NCI-H1694 (cell line): ENCODE data around the gene FAM53B.
"Not testable (repeated sequence)": the region's sequence is repeated elsewhere in the genome, so short reads cannot be mapped to it uniquely, and the experiment has no call there.

ENCODE experiments used
- DNase-seq: peaks from one replicate; lab custom pipeline; 2025; lab: John Stamatoyannopoulos, UW

FAM53B gene

DNA sequence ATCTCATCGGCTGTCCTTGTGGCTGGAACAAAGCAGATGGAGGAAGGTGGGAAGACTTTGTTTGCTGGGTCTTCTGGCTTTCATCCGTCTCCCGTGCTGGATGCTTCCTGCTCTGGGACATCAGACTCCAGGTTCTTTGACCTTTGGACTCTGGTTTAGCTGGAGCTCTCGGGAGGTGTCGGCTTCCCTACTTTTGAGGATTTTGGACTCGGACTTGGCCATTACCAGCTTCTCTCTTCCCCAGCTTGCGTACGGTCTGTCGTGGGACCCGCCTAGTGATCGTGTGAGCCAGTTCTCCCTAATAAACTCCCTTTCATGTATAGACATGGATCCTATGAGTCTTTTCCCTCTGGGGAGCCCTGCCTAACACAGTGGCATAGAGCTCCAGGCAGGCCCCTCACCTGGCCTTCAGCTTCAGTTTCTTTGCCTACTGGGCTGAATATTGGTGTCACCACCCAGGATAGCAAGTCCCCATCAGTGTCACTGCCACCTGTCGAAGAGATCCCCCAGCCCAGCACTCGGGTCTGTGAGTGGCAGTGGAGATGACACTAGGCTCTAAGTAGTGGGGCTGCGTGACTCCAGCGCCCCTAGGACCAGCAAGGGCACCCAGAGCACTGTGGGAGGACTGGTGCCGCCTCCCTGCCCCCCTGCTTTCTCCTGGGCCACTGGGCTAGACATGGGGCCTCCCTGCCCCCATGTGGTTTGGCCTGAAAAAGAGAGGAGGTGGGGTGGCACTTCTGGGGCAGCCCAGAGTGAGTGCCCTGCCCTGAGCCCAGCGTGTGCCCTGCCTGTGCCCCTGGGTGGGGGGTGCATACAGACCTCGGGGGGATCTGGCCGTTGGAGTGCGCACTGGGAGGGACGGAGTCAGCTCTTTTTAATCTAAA, 147.0 kb downstream of the FAM53B start:
- DNase-seq = no peak

DNA sequence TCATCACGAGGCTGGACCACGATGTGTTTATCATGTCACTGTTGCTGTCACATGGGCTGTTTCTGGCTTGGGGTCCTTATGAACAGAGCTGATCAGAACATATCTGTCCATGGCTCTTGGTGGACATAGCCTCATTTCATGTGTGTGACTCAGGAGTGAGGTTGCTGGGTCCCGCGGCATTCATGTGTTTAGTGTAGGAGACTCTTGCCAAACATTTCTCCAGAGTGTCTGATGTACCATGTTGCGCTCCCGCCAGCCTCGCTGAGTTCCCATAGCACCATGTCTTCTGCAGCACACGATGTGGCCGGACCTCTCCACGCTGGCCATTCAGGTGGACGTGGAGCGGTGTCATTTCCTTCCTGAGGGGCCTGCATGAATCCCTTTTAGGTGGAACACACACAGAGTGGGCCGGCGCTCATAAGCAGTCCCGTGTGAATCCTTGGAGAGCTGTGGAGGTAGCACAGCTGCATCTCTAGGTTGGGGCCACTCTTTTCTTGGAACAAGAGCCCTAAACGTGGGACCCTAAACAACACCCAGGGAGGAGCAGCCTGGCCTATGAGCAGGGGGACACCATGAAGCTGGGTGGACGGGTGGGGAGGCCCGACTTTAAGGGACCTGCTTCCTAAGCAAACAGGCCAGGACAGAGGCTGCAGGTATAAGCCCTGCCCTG, 147.9 kb downstream of the FAM53B start:
- no peak for DNase-seq

DNA sequence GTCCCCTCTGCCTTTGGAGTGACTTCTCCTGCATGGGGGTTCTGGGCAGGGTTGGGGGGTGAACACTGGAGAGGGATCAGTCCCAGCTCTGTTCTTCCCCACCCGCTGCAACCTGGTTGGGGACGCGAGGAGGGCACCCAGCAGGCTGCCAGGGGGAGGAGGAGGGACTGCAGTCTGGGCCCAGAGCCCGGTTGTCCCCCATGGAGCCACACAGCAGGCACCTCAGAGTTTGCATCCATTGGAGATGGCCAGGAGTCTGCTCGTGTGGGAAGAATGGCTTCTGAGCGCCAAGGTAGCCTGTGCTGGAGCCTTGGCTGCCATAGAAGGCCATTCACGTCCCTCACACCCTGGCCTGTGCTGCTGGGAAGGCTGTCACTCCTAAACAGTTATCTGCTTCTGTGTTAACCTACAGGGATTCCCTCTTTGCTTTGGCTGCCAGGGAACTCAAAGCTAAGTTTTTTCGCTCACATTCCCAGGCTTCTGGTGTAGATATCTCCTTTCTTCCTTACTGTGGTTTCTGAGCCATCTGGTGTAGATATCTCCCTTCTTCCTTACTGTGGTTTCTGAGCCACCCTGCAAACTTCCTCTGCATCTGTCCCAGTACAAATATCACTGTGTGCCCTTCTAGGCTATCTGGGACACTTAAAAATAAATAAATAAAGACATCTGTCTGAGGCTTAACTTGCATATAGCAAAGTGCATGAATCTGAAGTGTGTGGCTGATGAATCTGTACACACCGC, 148.9 kb downstream of the FAM53B start:
- no peak for DNase-seq

DNA sequence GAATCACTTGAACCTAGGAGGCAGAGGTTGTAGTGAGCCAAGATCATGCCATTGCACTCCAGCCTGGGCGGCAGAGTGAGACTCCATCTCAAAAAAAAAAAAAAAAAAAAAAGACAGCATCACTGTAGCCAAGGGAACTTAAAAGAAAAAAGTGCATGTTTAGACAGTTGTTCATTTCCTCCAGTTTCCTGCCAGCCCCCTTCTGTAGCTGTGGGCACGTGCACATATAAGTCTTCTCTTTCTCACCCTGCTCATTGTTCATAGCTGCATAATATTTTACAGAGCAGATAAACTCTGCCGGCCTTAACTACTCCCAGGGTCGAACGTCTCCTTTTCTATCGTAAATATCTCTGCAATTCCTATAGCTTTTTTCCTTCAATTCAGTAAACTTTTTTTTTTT, 149.9 kb downstream of the FAM53B start:
- no peak for DNase-seq

DNA sequence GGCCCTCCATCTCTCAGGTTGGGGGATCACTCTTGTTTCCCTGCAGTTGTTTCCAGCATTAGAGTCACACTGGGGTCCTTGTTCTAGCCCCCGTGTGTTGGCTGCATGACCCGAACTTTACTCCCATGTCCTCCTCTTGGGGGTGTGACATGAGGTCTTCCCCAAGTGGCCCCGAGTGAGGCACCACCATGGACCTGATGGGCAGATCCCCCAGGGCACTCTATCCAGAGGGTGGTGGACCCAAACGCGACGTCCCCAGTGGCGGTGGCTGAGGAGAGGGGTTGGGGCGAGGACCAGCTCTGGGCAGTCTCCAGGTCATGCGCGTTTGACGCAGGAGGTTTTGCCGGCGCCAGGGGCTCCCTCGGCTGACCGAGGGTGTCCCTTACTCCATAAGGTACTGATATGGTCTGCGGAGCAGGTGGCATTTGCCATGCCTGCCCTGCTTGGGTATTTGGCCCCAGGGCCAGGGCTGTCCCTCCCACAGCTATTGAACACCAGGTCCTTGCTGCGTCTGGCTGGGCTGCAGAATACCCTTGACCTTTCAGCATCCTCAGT, 150.7 kb downstream of the FAM53B start:
- no peak for DNase-seq

DNA sequence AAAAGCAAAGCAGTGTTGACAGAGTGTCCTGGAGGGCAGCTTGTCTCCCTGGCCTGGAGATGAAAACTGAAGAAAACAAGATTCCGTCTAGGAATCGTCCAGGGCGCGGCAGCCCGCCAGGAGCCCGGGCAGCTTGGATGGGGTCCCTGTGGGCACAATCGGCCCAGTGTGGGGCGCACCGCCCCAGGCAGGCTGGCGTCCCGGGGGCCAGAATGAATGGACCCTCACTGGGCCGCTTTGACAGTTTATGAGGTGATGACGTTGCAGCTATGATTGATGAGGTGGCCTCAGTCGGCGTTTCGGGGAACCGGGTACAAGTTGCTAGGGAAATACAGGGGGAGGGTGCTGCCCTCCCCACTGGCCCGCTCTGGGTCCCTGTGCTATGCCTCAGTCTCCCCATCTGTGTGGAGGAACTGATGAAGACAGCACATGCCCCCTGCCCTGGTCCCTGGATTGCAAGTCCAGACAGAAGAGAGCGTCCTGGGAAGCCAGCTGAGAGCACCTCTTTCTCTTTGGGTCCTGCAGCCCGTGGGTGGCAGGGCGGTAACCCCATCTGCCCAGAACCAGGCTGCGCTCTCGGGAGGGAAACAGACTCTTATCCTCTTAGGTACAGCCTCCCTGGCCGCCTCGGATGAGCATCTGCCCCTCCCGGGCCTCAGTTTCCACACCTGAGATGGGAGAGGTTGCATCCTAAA, 151.3 kb downstream of the FAM53B start:
- no peak for DNase-seq

DNA sequence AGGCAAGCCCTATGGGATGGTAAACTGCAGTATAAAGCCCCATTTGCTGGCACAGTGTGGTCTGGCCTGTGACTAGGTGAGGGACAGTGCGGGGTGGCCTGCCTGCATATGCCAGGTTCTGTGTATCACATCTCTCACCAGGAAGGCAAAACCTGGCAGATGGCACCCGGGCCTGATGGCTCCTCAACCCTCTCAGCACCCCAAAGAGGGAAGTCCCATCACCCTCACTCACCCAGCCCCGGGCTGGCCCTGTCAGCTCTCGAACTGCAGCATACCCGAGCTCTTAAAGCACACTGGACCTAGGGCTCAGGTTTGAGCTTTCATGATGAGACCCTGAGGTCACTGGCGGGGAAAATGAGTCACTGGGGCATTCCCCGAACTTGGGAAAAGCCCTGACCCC, 152.1 kb downstream of the FAM53B start:
- no peak for DNase-seq

DNA sequence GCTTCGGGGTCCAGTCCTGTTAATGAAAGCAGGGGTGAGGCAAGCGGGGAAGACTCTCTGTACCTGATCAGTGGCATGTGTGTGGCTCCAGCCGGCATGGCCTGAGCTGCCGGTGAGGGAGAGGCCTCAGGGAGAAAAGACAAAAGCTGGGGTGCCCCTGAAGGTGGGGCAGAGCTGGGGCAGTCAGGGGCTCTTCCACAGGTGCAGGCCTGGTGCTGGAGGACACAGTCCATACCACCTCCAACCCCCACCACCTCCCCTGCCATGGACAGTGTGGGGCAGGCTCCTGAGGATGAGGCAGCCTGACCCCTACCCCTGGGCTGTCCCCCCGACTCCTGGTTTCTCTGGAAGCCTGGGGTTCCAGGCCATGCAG, 153.1 kb downstream of the FAM53B start:
- DNase-seq = no peak

DNA sequence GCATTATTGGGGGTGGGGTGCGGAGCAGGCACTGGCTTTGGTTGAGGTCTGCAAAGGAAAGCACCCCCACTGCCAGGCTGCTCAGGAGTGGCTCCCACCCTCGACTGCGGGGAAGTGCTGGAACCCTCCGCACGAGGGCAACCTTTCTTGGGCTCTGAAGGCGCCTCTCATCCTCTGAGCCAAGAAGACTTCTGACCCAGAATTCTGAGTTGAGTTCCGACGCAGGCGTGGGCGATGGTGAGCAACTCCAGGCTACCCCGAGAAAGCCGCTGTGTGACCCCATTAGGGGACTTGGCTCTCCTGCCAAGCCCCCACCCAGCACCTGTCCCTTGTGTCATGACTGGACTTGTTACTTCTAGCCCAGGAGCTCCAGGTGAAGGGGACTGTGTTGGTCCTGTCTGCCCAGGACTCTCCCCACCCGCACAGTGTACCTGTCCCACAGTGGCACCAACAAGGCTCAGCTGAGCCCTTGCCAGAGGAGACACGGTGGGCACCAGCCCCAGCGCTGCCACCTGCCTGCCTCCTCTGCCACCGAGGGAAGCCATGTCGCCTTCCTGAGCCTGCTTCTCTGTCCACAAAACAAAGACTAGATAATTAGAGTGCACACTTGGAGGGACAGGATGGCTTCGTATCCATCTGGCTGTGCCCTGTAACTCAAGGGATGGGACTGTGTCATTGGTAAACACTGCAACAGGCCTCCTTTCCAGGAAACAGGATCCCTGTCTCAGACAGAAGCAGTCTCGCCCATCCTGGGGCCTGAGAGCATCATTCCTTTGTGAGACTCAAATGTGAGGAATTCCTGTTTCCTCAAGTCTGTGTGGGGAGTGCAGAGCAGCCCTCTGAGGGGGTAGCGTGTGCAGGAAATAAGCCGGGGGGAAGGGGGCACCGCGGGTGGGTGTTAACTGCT, 153.7 kb downstream of the FAM53B start:
- no peak for DNase-seq

DNA sequence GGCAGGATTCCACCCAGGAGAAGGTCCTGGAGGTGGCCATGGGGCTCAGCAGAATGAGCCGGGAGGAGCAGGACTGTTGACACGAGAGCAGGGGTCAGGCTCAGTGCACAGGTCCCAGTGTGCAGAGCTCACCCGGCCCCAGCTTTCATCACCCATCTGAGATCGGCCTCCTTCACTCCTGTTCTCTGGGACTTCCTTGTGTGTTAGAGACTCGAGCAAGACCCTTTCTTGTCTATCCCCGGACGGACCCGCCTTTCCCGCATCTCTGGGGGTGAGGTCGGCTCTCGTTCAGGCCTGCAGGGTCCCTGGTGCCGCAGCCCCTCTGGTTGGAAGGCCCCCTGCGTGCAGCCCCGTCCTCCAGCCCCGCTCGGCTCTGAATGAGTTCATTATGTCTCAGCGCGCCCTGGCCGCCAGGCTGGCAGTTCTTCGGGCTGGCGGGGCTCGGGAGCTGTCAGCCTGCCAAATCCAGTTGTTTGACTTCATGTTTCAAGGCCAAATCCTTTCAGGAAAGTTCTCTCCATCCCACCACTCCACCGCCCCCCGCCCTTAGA, 154.6 kb downstream of the FAM53B start:
- DNase-seq = no peak

DNA sequence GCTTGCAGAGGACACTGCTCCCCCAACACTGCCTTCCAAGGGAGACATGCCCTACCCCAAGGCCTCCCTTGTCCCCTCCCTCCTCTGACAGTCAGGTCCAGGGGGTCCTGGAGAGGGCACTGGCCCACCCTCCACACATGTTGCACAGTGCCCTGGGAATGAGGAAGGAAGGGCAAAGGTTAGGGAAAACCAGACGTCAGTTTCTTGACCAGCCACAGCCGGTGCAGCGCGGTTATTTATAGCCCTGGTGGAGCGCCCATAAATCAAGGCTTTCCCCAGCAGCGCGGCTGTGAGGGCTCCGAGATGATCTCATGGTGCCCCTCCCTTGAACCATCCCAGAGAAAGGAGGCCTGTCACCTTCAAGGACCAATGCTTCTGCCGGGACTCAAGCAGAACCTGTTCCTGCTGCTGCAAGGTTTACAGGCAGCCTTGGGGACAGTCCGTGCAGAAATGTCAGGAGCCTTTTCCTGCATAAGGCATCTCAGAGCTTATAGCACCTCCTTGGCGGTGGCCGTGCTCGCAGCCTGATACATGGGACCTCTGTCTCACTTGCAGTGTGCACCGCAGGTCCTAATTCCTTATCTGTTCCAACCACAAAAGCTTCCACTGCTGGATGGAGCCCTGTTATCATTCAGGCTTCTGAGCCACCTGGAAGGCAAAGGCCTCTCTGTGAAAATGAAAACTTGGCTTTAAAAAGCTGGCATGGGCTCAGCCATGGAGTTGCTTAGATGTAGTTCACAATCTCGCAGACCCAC, 155.3 kb downstream of the FAM53B start:
- DNase-seq = no peak

DNA sequence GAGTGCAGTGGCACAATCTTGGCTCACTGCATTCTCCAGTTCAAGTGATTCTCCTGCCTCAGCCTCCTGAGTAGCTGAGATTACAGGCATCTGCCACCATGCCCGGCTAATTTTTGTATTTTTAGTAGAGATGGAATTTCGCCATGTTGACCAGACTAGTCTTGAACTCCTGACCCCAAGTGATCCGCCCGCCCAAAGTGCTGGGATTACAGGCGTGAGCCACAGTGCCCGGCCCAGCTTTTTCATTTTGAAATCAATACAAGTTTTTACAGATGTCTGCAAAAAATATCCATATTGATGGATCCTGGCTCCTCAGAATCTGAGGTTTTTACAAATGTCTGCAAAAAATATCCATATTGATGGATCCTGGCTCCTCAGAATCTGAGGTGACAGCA, 155.8 kb downstream of the FAM53B start:
- DNase-seq = not testable (repeated sequence)

DNA sequence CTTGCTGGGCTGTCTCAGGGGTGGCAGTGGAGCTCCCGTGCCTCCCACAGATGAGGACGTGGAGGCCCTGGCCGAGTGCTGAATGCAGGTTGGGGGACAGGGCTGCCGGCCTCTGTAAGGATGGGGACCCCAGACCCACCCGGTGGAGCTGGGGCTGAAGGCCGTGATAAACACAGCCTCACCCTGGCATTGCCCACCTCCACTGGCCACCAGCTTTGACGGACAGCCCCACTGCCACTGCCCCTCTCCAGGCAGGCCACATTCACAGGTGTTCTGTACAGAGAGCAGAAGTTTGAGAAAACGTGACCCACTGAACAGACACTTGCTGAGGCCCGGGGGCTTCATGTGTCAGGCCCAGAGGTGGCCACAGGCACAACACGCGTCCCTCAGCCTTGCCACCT, 156.4 kb downstream of the FAM53B start:
- DNase-seq = no peak

DNA sequence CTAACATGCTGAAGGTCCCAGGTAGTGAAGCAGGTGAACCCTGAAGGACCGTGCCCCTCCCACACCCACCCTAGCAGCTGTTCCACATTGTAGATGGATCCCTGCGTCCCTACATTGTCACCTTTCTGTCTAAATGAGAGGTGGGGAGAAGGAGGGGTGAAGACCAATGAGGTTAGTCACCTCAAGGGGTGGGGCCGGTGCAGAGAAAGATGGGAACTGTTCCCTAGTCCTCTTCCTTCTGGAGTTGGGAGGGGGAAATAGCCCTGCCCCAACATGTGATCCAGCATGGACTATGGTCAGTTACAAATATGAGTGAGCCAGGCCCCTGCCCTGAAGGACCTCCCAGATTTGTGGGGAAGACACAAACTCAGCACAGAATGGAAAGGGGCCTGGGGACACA, 158.0 kb downstream of the FAM53B start:
- no peak for DNase-seq

DNA sequence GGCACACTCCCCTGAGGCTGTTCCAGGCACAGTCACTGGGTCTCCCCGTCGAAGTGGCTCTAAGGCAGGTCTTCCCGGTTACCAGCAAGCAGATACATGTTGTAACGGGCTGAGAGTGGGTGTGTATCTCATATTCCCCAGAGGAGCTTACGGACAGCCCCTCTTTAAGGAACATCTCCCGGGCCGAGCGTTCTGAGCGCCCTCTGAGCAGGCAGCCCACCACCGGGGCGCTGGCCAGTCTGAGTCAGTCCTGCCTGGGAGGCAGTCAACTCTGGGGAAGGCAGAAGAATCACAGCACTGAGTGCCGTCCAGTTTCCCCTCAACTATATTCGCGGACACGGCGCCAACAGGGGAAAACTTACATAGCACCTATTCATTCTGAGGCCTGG, 165.2 kb downstream of the FAM53B start:
- no peak for DNase-seq

DNA sequence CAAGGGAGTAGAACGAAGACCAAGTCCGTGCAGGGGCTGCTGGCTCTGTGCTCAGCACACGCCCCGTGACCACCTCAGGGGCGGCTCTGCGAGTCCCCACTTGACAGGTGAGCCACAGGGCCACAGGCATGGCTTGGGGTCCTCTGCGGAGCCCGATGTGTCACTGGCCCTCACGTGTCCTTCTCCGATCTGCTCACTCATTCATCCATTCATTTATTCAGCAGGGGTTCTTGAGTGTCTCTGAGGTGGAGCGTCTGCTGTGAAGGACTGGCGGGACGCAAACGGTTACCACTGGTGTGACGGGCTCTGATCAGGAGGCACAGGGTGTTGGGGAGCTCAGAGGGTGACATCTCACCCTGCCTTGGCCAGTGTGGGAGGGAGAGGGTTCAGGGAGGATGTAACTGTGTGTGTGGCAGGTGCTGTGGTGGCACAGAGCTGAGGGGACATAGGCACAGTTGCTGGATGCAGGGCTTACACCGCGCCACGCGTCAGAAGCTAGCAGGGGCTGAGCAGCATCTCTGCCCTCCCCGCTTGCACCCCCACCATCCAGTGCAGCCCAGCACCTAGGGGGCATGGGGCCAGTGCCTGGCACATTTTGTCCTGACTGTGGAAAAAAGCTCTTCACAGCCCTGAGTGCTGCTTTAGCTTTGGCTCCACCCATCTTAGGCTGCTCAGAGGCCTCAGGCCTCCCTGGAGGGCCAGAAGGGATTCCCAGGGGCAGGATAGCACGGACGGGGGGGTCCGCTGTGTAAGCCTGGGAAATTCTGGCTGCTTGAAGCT, 165.8 kb downstream of the FAM53B start:
- DNase-seq = no peak

DNA sequence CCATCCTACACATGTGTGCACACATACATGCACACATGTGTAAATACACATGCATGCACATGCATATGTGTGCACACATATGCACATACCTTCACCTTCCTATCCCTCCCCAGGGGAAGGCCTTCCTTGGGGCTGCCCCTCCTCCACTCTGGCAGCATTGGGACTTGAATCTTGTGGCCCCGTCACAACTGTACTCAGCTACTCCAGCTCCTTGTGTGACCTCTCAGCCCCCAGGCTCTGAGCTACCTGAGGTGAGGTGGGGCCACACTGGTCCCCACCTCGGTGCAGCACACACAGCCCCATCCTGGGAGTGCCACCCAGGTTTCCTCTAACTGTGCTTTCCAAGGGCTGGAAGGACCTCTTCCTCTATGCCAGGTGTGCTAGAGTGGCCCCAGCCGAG, 166.5 kb downstream of the FAM53B start:
- DNase-seq = no peak

DNA sequence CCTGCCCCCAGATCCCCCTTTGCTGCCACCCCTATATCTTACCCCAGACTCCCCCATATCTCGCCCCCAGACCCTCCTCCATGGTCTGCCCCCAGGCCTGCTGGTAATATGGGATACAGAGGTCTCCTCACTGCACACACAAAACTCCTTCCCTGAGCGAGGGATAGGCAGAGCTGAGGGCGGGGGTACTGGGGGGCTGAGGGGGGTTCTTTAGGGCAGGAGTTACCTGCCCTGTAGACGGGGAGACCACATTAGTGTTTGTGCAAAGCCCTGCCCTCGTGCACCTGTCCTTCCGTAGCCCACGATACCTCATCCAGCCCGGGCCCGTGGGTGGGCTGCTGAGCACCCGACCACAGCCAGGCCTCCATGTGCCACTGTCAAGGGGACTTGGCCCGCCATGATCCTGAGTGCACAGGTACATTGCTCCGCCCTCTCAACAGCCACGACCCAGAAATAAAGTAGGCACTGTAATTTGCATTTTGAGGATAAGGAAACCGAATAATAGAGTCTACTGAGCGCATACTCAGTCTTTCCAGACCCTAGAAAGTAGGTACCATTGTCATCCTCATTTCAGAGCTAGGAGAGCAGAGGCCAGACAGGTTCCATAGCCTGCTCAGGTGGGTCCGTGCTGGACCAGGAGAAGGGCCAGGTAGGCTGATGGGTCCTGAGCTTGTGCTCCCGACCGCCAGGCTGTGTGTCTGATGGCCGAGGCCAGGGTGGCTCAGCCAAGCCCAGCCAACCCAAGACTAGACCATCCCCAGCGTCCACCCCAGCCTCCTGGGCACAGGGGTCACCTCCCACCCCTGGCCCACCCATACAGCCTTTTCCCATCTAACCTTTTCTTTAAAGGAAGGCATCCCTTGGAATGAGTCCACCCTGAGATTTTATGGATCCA, 167.4 kb downstream of the FAM53B start:
- no peak for DNase-seq
